HEK293 (cell line): ENCODE results near the gene CSTF1.

ENCODE experiments used
- CTCF ChIA-PET: fragments of 350-600 bp; formaldehyde crosslinking; extraction: SDS; loops from one replicate; lab custom pipeline; 2021; ENCODE audit warnings: antibody characterized with exemption; lab: Yijun Ruan, JAX
- POLR2A ChIA-PET: fragments of 300-600 bp; formaldehyde crosslinking; extraction: SDS; loops from one replicate; lab custom pipeline; 2020; ENCODE audit warnings: antibody characterized with exemption, inconsistent platforms; lab: Yijun Ruan, JAX
- H3K27ac ChIP-seq: fragments of 200-500 bp; sonication (Bioruptor generic); 2 replicates; pipeline ENCODE4 v1.5.1; 2014; ENCODE audit warnings: low read depth, low read length, control low read depth, inconsistent platforms; ENCODE audit errors: extremely low read depth
- H3K36me3 ChIP-seq, 2 experiments: fragments of 200-500 bp in 1 of 2; sonication (Bioruptor generic) in 1 of 2; 1 replicate in 1 of 2; 2 replicates in 1 of 2; pipeline ENCODE4 v1.5.1; 2014 to 2017; ENCODE audit warnings: inconsistent platforms in 2 of 2, low read length in 2 of 2; ENCODE audit not compliant: control insufficient read depth in 2 of 2, insufficient read depth in 1 of 2
- H3K4me1 ChIP-seq: fragments of 200-500 bp; sonication (Bioruptor generic); 2 replicates; pipeline ENCODE4 v1.5.1; 2014; ENCODE audit warnings: mild to moderate bottlenecking, low read length, inconsistent platforms; ENCODE audit not compliant: control insufficient read depth, insufficient read depth
- H3K4me3 ChIP-seq: 2 replicates; pipeline ENCODE4 v1.5.1; 2011; ENCODE audit warnings: low read depth, mild to moderate bottlenecking, control low read depth, low read length, moderate library complexity
- H3K9me3 ChIP-seq: fragments of 200-500 bp; sonication (Bioruptor generic); 2 replicates; pipeline ENCODE4 v1.5.1; 2014; ENCODE audit warnings: low read depth, low read length, inconsistent platforms; ENCODE audit not compliant: control insufficient read depth, insufficient read depth
- AEBP2 ChIP-seq: fragments of 450-650 bp; formaldehyde crosslinking; IDR thresholded peaks from 2 replicates; pipeline ENCODE4 v1.5.1; 2016; ENCODE audit warnings: missing biosample characterization, missing genetic modification characterization, borderline replicate concordance
- CTCF ChIP-seq: fragments of 450-650 bp; formaldehyde crosslinking; IDR thresholded peaks from 2 replicates; pipeline ENCODE4 v1.5.1; 2016; ENCODE audit warnings: missing biosample characterization, missing genetic modification characterization
- HOXA7 ChIP-seq: sonication (generic); formaldehyde crosslinking; IDR thresholded peaks from 2 replicates; pipeline ENCODE4 v1.8.1; 2022; ENCODE audit warnings: missing genetic modification reagents, borderline replicate concordance
- IKZF3 ChIP-seq: fragments of 450-650 bp; IDR thresholded peaks from 2 replicates; pipeline ENCODE4 v1.5.0; 2018; ENCODE audit warnings: missing biosample characterization, mild to moderate bottlenecking, missing genetic modification characterization, moderate library complexity
- KLF17 ChIP-seq: fragments of 450-650 bp; formaldehyde crosslinking; IDR thresholded peaks from 2 replicates; pipeline ENCODE4 v1.5.1; 2016; ENCODE audit warnings: missing biosample characterization, missing genetic modification characterization
- PRDM4 ChIP-seq: fragments of 450-650 bp; formaldehyde crosslinking; IDR thresholded peaks from 2 replicates; pipeline ENCODE4 v1.5.1; 2017; ENCODE audit warnings: missing biosample characterization, missing genetic modification characterization
- RBAK ChIP-seq: fragments of 450-650 bp; formaldehyde crosslinking; IDR thresholded peaks from 2 replicates; pipeline ENCODE4 v1.5.1; 2016; ENCODE audit warnings: missing biosample characterization, missing genetic modification characterization
- SP7 ChIP-seq: fragments of 450-650 bp; formaldehyde crosslinking; IDR thresholded peaks from 2 replicates; pipeline ENCODE4 v1.5.1; 2016; ENCODE audit warnings: missing biosample characterization, missing genetic modification characterization
- TCF7L2 ChIP-seq: IDR thresholded peaks from 2 replicates; pipeline ENCODE4 v1.6.1; 2011; ENCODE audit warnings: low read depth, mild to moderate bottlenecking, inconsistent platforms, low read length, moderate library complexity, borderline replicate concordance
- TSHZ1 ChIP-seq: fragments of 450-650 bp; formaldehyde crosslinking; IDR thresholded peaks from 2 replicates; pipeline ENCODE4 v1.5.1; 2016; ENCODE audit warnings: missing biosample characterization, missing genetic modification characterization, borderline replicate concordance
- ZBTB1 ChIP-seq: fragments of 450-650 bp; formaldehyde crosslinking; IDR thresholded peaks from 2 replicates; pipeline ENCODE4 v1.5.1; 2016; ENCODE audit warnings: missing biosample characterization, missing genetic modification characterization
- ZNF132 ChIP-seq: fragments of 450-650 bp; formaldehyde crosslinking; IDR thresholded peaks from 2 replicates; pipeline ENCODE4 v1.5.1; 2017; ENCODE audit warnings: missing biosample characterization, missing genetic modification characterization, borderline replicate concordance
- ZNF133 ChIP-seq: fragments of 450-650 bp; formaldehyde crosslinking; IDR thresholded peaks from 2 replicates; pipeline ENCODE4 v1.5.1; 2016; ENCODE audit warnings: missing biosample characterization, missing genetic modification characterization
- ZNF157 ChIP-seq: fragments of 450-650 bp; formaldehyde crosslinking; IDR thresholded peaks from 2 replicates; pipeline ENCODE4 v1.5.1; 2016; ENCODE audit warnings: missing biosample characterization, missing genetic modification characterization
- ZNF175 ChIP-seq: fragments of 450-650 bp; formaldehyde crosslinking; IDR thresholded peaks from 2 replicates; pipeline ENCODE4 v1.5.1; 2016; ENCODE audit warnings: missing biosample characterization, missing genetic modification characterization
- ZNF18 ChIP-seq: fragments of 450-650 bp; formaldehyde crosslinking; IDR thresholded peaks from 2 replicates; pipeline ENCODE4 v1.5.1; 2016; ENCODE audit warnings: missing biosample characterization, missing genetic modification characterization
- ZNF292 ChIP-seq: fragments of 450-650 bp; formaldehyde crosslinking; IDR thresholded peaks from 2 replicates; pipeline ENCODE4 v1.5.1; 2016; ENCODE audit warnings: low read depth, missing biosample characterization, missing genetic modification characterization, borderline replicate concordance
- ZNF555 ChIP-seq: fragments of 450-650 bp; formaldehyde crosslinking; conservative IDR thresholded peaks from 2 replicates; pipeline ENCODE4 v1.5.1; 2017; ENCODE audit warnings: missing biosample characterization, mild to moderate bottlenecking, missing genetic modification characterization, inconsistent platforms
- ZNF621 ChIP-seq: fragments of 450-650 bp; formaldehyde crosslinking; IDR thresholded peaks from 2 replicates; pipeline ENCODE4 v1.5.1; 2017; ENCODE audit warnings: missing biosample characterization, missing genetic modification characterization
- ZNF624 ChIP-seq: fragments of 450-650 bp; formaldehyde crosslinking; IDR thresholded peaks from 2 replicates; pipeline ENCODE4 v1.5.1; 2017; ENCODE audit warnings: missing biosample characterization, missing genetic modification characterization
- ZNF660 ChIP-seq: fragments of 450-650 bp; IDR thresholded peaks from 2 replicates; pipeline ENCODE4 v1.5.1; 2018; ENCODE audit warnings: missing biosample characterization, mild to moderate bottlenecking, missing genetic modification characterization
- ZNF664 ChIP-seq: fragments of 450-650 bp; formaldehyde crosslinking; IDR thresholded peaks from 2 replicates; pipeline ENCODE4 v1.5.1; 2016; ENCODE audit warnings: missing biosample characterization, missing genetic modification characterization
- ZNF768 ChIP-seq: fragments of 450-650 bp; formaldehyde crosslinking; IDR thresholded peaks from 2 replicates; pipeline ENCODE4 v1.5.1; 2018; ENCODE audit warnings: missing biosample characterization, mild to moderate bottlenecking, missing genetic modification characterization
- ZNF791 ChIP-seq: fragments of 450-650 bp; formaldehyde crosslinking; IDR thresholded peaks from 2 replicates; pipeline ENCODE4 v1.5.1; 2016; ENCODE audit warnings: missing biosample characterization, missing genetic modification characterization

Gene CSTF1

GRCh38 chr20:56422824-56423189, 30.4 kb downstream of the CSTF1 start:
- CTCF ChIA-PET = interaction anchor here (1.1 kb wide), 1 partner anchor 128 kb away, joined by 5 read pairs; no protein-coding TSS in a partner anchor
- TF ChIP-seq SP7 (tag by site-specific recombination) (no peak), ZNF624 (tag by site-specific recombination) (no peak), ZNF664 (no peak), ZBTB1 (tag by site-specific recombination) (no peak), KLF17 (tag by site-specific recombination) (no peak), RBAK (tag by site-specific recombination) (no peak), PRDM4 (tag by site-specific recombination) (no peak), CTCF (tag by site-specific recombination) (no peak)
- TF ChIP-seq, all 188 proteins: peak for 0
- H3K9me3 ChIP-seq = no peaks in the 10 kb centered on the region
- no peak overlapping the region for H3K4me3 ChIP-seq
- no peak overlapping the region for H3K27ac ChIP-seq
- no peaks in the 10 kb centered on the region for H3K36me3 ChIP-seq
- no peaks in the 10 kb centered on the region for H3K4me1 ChIP-seq
- POLR2A ChIA-PET = interaction anchor here (0.6 kb wide), 1 partner anchor 40 kb away, joined by 3 read pairs; no protein-coding TSS in a partner anchor

- ChIA-PET CTCF (interaction anchor here (1.1 kb wide), 1 partner anchor 127 kb away, joined by 5 read pairs; no protein-coding TSS in a partner anchor), POLR2A (interaction anchor here (0.6 kb wide), 1 partner anchor 41 kb away, joined by 3 read pairs; no protein-coding TSS in a partner anchor)
- H3K36me3 ChIP-seq = no peaks in the 10 kb centered on the region
- H3K9me3 ChIP-seq = no peaks in the 10 kb centered on the region
- no peak overlapping the region for H3K4me3 ChIP-seq
- H3K4me1 ChIP-seq = no peaks in the 10 kb centered on the region
- no peak overlapping the region for H3K27ac ChIP-seq
- TF ChIP-seq ZNF133 (no peak), TCF7L2 (no peak), TSHZ1 (tag by site-specific recombination) (no peak), ZNF555 (tag by site-specific recombination) (no peak), ZNF157 (tag by site-specific recombination) (no peak), ZNF791 (no peak), ZNF621 (tag by site-specific recombination) (no peak), ZNF175 (tag by site-specific recombination) (no peak), AEBP2 (no peak), ZNF292 (tag by site-specific recombination) (no peak), HOXA7 (CRISPR knock-in tag) (no peak), ZNF660 (tag by site-specific recombination) (no peak), ZNF768 (no peak), IKZF3 (tag by site-specific recombination) (no peak), ZNF132 (tag by site-specific recombination) (no peak), ZNF18 (tag by site-specific recombination) (no peak)
Observed at GRCh38 chr20:56423211-56423610, 30.8 kb downstream of the CSTF1 start.
